AG20443 (cell line): Measurements from ENCODE around the gene FRMPD2.
"Not testable (repeated sequence)": the region's sequence is repeated elsewhere in the genome, so short reads cannot be mapped to it uniquely, and the experiment has no call there.

Source experiments
- DNase-seq: peaks from one replicate; pipeline ENCODE4 v3.0.0; 2012; ENCODE audit warnings: low spot score, mixed read lengths

The FRMPD2 gene

DNA sequence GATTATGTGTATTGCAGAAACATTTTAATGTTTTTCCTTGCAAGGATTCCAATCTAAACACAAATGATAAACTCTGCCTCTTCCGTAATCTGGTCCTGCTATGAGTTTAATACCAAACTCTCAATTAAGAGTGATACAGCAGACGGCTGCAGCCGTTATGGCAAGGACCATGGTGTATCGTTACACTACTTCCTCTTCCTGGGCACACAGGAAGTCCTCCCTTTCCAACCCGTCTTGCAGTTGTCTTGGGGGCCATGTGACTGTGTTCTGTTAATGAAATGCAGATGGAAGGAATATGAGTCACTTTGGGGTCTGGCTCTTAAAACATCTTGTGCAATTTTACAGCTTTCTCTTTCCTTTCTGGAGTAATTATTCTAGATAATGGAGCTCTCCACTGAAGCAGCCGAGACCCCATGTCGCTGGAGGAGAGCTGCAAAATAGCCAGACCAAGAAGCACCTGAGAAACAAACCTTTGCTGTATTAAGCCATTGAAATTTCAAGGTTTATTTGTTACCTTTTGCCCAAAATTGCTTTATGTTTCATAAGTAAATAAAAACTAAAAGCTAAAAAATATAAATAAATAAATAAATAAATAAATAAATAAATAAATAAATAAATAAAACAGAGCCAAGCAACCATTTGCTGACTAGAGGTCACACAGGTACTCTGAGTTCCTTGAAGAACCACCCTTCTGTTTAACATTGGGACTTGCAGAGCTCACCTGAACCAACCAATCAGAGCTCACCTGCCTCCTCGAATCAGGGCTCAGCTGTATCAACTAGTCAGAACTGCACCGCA is 74.7 kb downstream of the FRMPD2 start:
- DNase-seq: peak; percentile 48

DNA sequence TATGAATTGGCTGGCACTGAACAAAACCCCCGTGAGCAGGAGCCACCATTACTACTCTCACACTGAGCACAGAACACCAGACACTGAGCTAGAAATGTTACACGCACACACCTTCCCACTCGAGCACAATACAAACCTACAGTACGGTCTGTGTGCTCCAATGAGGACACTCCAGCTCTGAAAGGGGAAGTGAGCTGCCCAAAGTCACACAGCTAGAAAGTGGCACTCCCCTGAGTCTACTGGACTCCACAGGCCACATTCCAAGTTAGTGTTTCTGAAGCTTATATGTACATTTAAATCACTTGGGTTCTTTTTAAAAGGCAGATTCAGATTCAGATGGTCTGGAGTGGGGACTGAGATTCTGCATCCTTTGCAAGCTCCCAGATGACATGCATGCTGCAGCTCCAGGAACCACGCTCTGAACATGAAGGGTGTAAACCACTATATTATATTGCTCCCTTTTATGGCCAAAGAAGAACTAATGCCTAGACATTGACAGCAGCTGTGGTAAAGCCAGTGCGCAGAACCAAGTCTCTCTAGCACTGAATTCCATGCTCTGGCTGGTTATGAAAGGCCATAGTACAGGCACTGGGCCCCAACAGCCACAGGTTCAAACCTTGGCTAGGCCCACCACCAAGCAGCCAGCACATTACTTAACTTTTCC is 77.1 kb downstream of the FRMPD2 start:
- no peak for DNase-seq

GRCh38 chr10:48195803-48196202 is 78.7 kb downstream of the FRMPD2 start:
- DNase-seq: no peak

- no peak for DNase-seq
Observed at GRCh38 chr10:48194830-48195229, 79.7 kb downstream of the FRMPD2 start.

DNA sequence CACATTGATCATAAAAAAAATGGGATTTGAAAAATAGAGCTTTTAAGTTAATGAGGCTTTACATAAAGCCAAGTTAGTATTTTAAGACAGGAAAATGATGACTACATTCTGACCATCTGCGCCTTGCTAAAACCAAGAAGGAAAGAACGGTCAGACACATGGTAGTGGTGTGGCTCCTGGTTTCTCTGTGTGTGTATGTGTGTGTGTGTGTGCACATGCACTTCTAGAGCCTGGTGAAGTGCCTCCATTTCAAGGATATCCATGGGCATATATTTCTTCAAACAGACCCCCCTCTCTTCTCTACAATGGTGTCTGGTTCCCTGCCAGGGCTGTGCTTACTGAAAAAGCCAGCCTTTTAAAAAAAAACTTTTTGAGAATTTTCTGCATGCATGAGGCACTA is 80.9 kb downstream of the FRMPD2 start:
- no peak for DNase-seq

DNA sequence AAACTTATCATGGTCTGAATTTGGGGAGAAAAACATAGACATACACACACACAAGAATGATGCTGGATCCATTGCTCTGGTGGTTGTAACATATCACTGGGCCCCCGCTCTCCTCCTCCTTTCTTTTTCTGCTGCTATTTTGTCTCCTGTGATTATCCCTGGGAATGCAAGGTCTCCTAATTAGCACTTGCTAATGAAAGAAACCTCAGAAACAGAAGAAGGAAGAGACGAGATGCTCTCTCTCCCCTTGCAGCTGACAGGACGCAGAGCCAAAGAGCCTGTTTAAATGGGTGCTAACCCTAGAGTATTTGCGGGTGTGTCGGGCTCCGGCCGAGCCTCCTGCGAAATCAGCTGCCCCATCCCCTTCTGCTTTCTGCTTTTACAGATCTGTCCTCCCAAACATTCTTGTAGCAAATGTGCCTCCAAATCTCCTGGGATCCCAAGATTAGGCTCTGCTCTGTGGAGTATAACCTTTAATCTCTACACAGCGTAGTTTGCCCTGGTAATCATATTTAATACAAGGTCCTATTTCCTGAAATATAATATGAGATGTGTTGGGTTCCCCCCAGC is 81.5 kb downstream of the FRMPD2 start:
- DNase-seq: no peak

- no peak for DNase-seq
Observed at GRCh38 chr10:48187713-48188485, 86.6 kb downstream of the FRMPD2 start.

GRCh38 chr10:48187126-48187525 is 87.4 kb downstream of the FRMPD2 start:
- DNase-seq: no peak

- not testable (repeated sequence) for DNase-seq
Observed at GRCh38 chr10:48186264-48186804, 88.2 kb downstream of the FRMPD2 start.

- no peak for DNase-seq
Observed at GRCh38 chr10:48184224-48184623, 90.3 kb downstream of the FRMPD2 start.

DNA sequence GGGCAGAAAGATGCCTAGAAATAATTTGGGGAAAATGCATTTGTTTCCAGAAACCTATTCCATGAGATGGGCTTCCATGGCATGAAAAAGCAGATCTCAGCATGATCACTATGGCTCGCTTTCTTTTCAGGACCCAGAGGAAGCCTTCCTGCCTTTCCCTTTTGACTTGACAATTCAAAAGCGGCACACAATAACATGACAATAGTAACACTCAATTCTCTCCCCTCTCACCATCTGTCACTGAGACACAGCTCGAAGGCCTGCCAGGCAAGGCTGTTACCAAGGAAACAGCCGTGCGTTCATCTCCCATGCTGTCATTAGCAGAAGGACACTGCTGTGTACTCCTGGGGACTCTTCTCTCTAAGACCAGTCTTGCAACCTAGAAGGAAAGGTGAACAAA is 101.8 kb downstream of the FRMPD2 start:
- not testable (repeated sequence) for DNase-seq

GRCh38 chr10:48160670-48161069 is 113.8 kb downstream of the FRMPD2 start:
- DNase-seq: not testable (repeated sequence)

DNA sequence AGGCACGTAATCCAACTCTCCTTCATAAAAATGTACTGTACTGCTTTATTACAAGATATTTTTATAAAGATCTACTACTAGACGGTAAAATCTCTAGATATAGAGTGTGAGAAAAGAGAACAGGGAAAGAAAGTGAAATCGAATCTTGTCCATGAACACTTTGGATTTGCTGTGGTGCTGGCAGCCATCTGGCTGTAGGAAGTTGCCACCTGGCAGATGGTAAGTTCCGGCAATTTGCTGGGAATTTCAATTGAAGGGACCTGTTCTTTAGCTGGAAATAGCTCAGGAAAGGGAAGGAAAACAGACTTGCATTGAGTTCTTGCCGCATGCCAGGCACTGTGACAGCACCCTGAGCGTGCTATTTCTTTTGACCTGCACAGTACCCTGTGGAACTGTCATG is 114.3 kb downstream of the FRMPD2 start:
- DNase-seq: not testable (repeated sequence)

- DNase-seq: not testable (repeated sequence)
Observed at GRCh38 chr10:48154211-48155140, 120.0 kb downstream of the FRMPD2 start.

- DNase-seq: not testable (repeated sequence)
Observed at GRCh38 chr10:48147643-48148042, 126.9 kb downstream of the FRMPD2 start.

GRCh38 chr10:48143721-48144642 is 130.5 kb downstream of the FRMPD2 start:
- not testable (repeated sequence) for DNase-seq

DNA sequence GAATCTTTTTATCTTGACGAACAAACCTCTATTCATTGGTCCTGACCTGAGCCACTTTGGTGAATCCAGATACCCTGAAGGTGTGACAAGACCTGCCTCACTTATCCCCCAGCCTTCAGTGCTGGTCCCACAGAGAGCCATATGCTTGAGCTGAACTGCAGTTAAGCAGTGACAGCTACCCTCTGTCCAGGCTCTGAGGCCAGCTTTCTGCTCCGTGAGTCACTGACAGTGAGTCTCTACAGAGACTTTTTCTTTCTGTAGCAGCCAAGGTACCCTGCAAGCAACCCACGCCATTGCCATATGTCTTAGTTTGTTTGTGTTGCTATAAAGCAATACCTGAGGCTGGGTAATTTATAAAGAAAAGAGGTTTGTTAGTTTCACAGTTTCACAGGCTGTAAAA is 133.5 kb downstream of the FRMPD2 start:
- not testable (repeated sequence) for DNase-seq

GRCh38 chr10:48139953-48140850 is 134.3 kb downstream of the FRMPD2 start:
- DNase-seq: not testable (repeated sequence)

- DNase-seq: not testable (repeated sequence)
Observed at GRCh38 chr10:48128954-48129353, 145.5 kb downstream of the FRMPD2 start.
